ENCODE measurements around the gene MEGF11. TPM values are rescaled to one million over a fixed set of nuclear protein-coding genes. Genes with fewer than 3 reads are reported as not detected.

The MEGF11 gene
- polyA plus RNA-seq, 1 of the 3 experiments (the other 2 are of a cell fraction), result not detected

- no peak overlapping the region for H3K4me3 ChIP-seq (ENCODE audit: low read depth in 2 of 2, low read length in 1 of 2)
- no peaks in the 10 kb centered on the region; a peak in 1 of 4 replicates for H3K4me1 ChIP-seq (ENCODE audit: control insufficient read depth in 1 of 2, insufficient read depth in 2 of 2, low read depth in 1 of 2, low read length in 1 of 2)
- H4K20me1 ChIP-seq (ENCODE audit: insufficient read depth), result no peaks in the 10 kb centered on the region
- H3K9me2 ChIP-seq, result no peaks in the 10 kb centered on the region
- CTCF ChIA-PET, result interaction anchor here (0.7 to 1.7 kb wide), 13 partner anchors 10 to 429 kb away, joined by 3 to 6 read pairs (median 3); no protein-coding TSS in a partner anchor
- DNase-seq, result peak; percentile 72
- H3K36me3 ChIP-seq (replicated peaks in 1 of 2; ENCODE audit: control insufficient read depth in 1 of 2, insufficient read depth in 2 of 2, low read length in 1 of 2), result no peaks in the 10 kb centered on the region
- no peak overlapping the region for H3K27ac ChIP-seq (ENCODE audit: low read depth in 2 of 2, low read length in 1 of 2)
- H3K79me2 ChIP-seq (ENCODE audit: insufficient read depth), result no peaks in the 10 kb centered on the region
- H3K27me3 ChIP-seq (ENCODE audit: insufficient read depth), result no peaks in the 10 kb centered on the region
- H3K9ac ChIP-seq, result no peak overlapping the region
- 27% methylated on average over 1 of the region's 1 CpG for WGBS (ENCODE audit: low lambda C conversion rate)
- H2AFZ ChIP-seq (ENCODE audit: low read depth), result peak overlapping the region; percentile 74; the same call in 1 of the 2 replicates
- H3F3A ChIP-seq (replicated peaks; ENCODE audit: insufficient read depth), result no peaks in the 10 kb centered on the region
- H3K4me2 ChIP-seq, result no peak overlapping the region
- TF ChIP-seq, protein P1, sequence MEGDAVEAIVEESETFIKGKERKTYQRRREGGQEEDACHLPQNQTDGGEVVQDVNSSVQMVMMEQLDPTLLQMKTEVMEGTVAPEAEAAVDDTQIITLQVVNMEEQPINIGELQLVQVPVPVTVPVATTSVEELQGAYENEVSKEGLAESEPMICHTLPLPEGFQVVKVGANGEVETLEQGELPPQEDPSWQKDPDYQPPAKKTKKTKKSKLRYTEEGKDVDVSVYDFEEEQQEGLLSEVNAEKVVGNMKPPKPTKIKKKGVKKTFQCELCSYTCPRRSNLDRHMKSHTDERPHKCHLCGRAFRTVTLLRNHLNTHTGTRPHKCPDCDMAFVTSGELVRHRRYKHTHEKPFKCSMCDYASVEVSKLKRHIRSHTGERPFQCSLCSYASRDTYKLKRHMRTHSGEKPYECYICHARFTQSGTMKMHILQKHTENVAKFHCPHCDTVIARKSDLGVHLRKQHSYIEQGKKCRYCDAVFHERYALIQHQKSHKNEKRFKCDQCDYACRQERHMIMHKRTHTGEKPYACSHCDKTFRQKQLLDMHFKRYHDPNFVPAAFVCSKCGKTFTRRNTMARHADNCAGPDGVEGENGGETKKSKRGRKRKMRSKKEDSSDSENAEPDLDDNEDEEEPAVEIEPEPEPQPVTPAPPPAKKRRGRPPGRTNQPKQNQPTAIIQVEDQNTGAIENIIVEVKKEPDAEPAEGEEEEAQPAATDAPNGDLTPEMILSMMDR (IDR thresholded peaks at IDR 0.05), result peak; percentile 71
- TF ChIP-seq RAD21 (IDR thresholded peaks at IDR 0.05; ENCODE audit: low read length), result peak; percentile 31; the same call in 1 of the 2 replicates
- no peak for TF ChIP-seq ELF1 (IDR thresholded peaks at IDR 0.05)
- TF ChIP-seq, protein P2, sequence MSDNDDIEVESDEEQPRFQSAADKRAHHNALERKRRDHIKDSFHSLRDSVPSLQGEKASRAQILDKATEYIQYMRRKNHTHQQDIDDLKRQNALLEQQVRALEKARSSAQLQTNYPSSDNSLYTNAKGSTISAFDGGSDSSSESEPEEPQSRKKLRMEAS (IDR thresholded peaks at IDR 0.05; ENCODE audit: low read depth), result peak; percentile 90
- TF ChIP-seq REST (IDR thresholded peaks at IDR 0.05; ENCODE audit: low read depth, low read length), result no peak
- no peak for TF ChIP-seq FOXJ3 (CRISPR knock-in tag; IDR thresholded peaks at IDR 0.05)
- peak; percentile 66; the same call in 1 of the 2 replicates for TF ChIP-seq MXI1 (IDR thresholded peaks at IDR 0.05; ENCODE audit: low read depth, low read length)
- TF ChIP-seq GATA2 (CRISPR knock-in tag; IDR thresholded peaks at IDR 0.05), result no peak
- TF ChIP-seq TEAD4 (IDR thresholded peaks at IDR 0.05; ENCODE audit: borderline replicate concordance, insufficient read depth), result no peak
- POLR2A ChIA-PET, result no interaction called here
- no peaks in the 10 kb centered on the region for H3K9me3 ChIP-seq
Measured at GRCh38 chr15:65862682-65863081, 390.9 kb downstream of the MEGF11 start.

DNA sequence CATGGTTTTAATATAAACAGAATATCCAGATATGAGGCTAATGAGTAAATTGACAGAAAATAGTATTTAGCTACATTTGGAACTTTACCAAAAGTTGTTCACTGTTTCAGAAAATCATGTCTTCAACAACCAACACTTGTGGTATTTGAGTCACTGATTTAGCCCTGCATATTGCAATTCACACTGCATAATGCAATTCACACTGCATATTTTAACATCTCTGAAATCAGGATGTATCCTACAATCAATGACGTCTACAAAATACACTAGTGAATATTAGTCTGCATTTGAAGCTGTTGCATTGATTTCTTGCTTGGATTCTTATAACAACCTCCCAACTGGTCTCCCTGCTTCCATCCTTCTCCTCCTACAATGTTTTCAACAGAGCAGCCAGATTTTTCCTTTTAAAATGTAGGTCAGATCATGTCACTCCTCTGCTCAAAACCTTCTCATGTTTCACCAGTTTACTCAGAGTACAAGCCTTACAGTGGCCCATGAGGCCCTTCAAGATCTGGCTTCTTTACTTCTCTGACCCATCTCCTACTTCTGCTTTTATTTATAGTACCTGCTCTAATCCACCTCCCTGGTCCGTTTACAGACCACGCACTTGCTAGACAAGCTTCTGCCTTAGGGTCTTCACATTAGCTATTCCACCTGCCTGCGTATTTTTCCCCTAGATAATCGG, 395.7 kb downstream of the MEGF11 start:
- Histone ChIP-seq H3K9me2 (no peaks in the 10 kb centered on the region), H3K9ac (no peak overlapping the region), H3K4me3 (ENCODE audit: low read depth in 2 of 2, low read length in 1 of 2) (no peak overlapping the region), H3K4me2 (no peak overlapping the region), H3K79me2 (ENCODE audit: insufficient read depth) (no peaks in the 10 kb centered on the region), H4K20me1 (ENCODE audit: insufficient read depth) (no peaks in the 10 kb centered on the region), H3F3A (replicated peaks; ENCODE audit: insufficient read depth) (no peaks in the 10 kb centered on the region), H3K27me3 (ENCODE audit: insufficient read depth) (no peaks in the 10 kb centered on the region), H3K36me3 (replicated peaks in 1 of 2; ENCODE audit: control insufficient read depth in 1 of 2, insufficient read depth in 2 of 2, low read length in 1 of 2) (no peaks in the 10 kb centered on the region), H2AFZ (ENCODE audit: low read depth) (no peak overlapping the region; the same call in 1 of the 2 replicates), H3K4me1 (ENCODE audit: control insufficient read depth in 1 of 2, insufficient read depth in 2 of 2, low read depth in 1 of 2, low read length in 1 of 2) (no peaks in the 10 kb centered on the region; a peak in 1 of 4 replicates), H3K27ac (ENCODE audit: low read depth in 2 of 2, low read length in 1 of 2) (no peak overlapping the region), H3K9me3 (no peaks in the 10 kb centered on the region)
- no peak for DNase-seq
- ChIA-PET POLR2A (interaction anchor here (0.6 kb wide), 1 partner anchor 209 kb away, joined by 3 read pairs; no protein-coding TSS in a partner anchor), CTCF (interaction anchor here (0.9 to 3.2 kb wide), 8 partner anchors 8 to 264 kb away, joined by 3 to 31 read pairs (median 6); partner anchors contain the start of gene RAB11A)
- 85% methylated on average over 5 of the region's 5 CpGs for WGBS (ENCODE audit: low lambda C conversion rate)
- TF ChIP-seq, protein P3, sequence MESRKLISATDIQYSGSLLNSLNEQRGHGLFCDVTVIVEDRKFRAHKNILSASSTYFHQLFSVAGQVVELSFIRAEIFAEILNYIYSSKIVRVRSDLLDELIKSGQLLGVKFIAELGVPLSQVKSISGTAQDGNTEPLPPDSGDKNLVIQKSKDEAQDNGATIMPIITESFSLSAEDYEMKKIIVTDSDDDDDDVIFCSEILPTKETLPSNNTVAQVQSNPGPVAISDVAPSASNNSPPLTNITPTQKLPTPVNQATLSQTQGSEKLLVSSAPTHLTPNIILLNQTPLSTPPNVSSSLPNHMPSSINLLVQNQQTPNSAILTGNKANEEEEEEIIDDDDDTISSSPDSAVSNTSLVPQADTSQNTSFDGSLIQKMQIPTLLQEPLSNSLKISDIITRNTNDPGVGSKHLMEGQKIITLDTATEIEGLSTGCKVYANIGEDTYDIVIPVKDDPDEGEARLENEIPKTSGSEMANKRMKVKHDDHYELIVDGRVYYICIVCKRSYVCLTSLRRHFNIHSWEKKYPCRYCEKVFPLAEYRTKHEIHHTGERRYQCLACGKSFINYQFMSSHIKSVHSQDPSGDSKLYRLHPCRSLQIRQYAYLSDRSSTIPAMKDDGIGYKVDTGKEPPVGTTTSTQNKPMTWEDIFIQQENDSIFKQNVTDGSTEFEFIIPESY (IDR thresholded peaks at IDR 0.05; ENCODE audit: borderline replicate concordance, low read depth), result no peak
- TF ChIP-seq TAF1 (IDR thresholded peaks at IDR 0.05; ENCODE audit: borderline replicate concordance, low read depth, low read length), result no peak
- no peak for TF ChIP-seq POLR2AphosphoS5 (IDR thresholded peaks at IDR 0.05; ENCODE audit: low read depth, low read length)
- TF ChIP-seq, protein P2 (IDR thresholded peaks at IDR 0.05; ENCODE audit: low read depth), result no peak
- no peak for TF ChIP-seq RCOR1 (IDR thresholded peaks at IDR 0.05; ENCODE audit: low read length)
- TF ChIP-seq, protein P4, sequence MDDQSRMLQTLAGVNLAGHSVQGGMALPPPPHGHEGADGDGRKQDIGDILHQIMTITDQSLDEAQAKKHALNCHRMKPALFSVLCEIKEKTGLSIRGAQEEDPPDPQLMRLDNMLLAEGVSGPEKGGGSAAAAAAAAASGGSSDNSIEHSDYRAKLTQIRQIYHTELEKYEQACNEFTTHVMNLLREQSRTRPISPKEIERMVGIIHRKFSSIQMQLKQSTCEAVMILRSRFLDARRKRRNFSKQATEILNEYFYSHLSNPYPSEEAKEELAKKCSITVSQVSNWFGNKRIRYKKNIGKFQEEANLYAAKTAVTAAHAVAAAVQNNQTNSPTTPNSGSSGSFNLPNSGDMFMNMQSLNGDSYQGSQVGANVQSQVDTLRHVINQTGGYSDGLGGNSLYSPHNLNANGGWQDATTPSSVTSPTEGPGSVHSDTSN (IDR thresholded peaks at IDR 0.05), result no peak
- no peak for TF ChIP-seq TCF12 (IDR thresholded peaks at IDR 0.05)
- no peak for TF ChIP-seq CHD2 (IDR thresholded peaks at IDR 0.05; ENCODE audit: low read length, partially characterized antibody)
- no peak for TF ChIP-seq ELF1 (IDR thresholded peaks at IDR 0.05)
